OCI-LY7 (cell line): Measurements from ENCODE around the gene RFT1. TPM values are rescaled to one million over a fixed set of nuclear protein-coding genes. Genes with fewer than 3 reads are reported as not detected.

ENCODE experiments used
- BruUV-seq: library from RNA; stranded (reverse); fragments of 400-500 nt; replicated peaks from 2 replicates; lab custom pipeline; 2021; lab: Mats Ljungman, UMichigan
- CTCF ChIA-PET: fragments of 300-600 bp; sonication (Branson Sonifier 250); formaldehyde crosslinking; loops from one replicate; lab custom pipeline; 2022; ENCODE audit warnings: antibody characterized with exemption; ENCODE audit not compliant: unreplicated experiment; lab: Charles Lee
- POLR2A ChIA-PET: fragments of 300-600 bp; sonication (Branson Sonifier 250); formaldehyde crosslinking; loops from one replicate; lab custom pipeline; 2022; ENCODE audit warnings: antibody characterized with exemption; lab: Charles Lee
- DNase-seq: peaks from one replicate; pipeline ENCODE4 v3.0.0-alpha.2; 2015; ENCODE audit warnings: low spot score
- H2AFZ ChIP-seq: fragments of 200-600 bp; sonication (generic), shearing (Covaris generic); 2 replicates; pipeline ENCODE4 v1.6.1; 2014; ENCODE audit warnings: mild to moderate bottlenecking, antibody characterized with exemption, low read length, moderate library complexity
- H3K27ac ChIP-seq: fragments of 200-600 bp; sonication (generic); 2 replicates; pipeline ENCODE4 v1.5.1; 2014; ENCODE audit warnings: mixed run types, low read depth, mild to moderate bottlenecking, moderate library complexity, low read length, inconsistent platforms; ENCODE audit not compliant: poor library complexity, severe bottlenecking
- H3K36me3 ChIP-seq: fragments of 200-600 bp; sonication (generic); 2 replicates; pipeline ENCODE4 v1.6.1; 2014; ENCODE audit warnings: mild to moderate bottlenecking, antibody characterized with exemption, low read length, moderate library complexity, mixed read lengths; ENCODE audit not compliant: insufficient read depth
- H3K4me1 ChIP-seq: fragments of 200-600 bp; sonication (generic); 2 replicates; pipeline ENCODE4 v1.5.1; 2014; ENCODE audit warnings: mild to moderate bottlenecking, low read length; ENCODE audit not compliant: insufficient read depth, poor library complexity, severe bottlenecking
- H3K4me2 ChIP-seq: fragments of 200-600 bp; sonication (generic); 2 replicates; pipeline ENCODE4 v1.6.1; 2014; ENCODE audit warnings: mild to moderate bottlenecking, low read length
- H3K4me3 ChIP-seq: fragments of 200-600 bp; sonication (generic); 2 replicates; pipeline ENCODE4 v1.5.1; 2014; ENCODE audit warnings: mild to moderate bottlenecking, low read depth, low read length; ENCODE audit not compliant: poor library complexity, severe bottlenecking
- H3K79me2 ChIP-seq: fragments of 200-600 bp; sonication (generic); 2 replicates; pipeline ENCODE4 v1.6.1; 2016; ENCODE audit warnings: low read depth, mild to moderate bottlenecking, low read length, moderate library complexity, mixed read lengths; ENCODE audit not compliant: insufficient read depth
- H3K9me2 ChIP-seq: fragments of 200-600 bp; sonication (generic); 2 replicates; pipeline ENCODE4 v1.6.1; 2016; ENCODE audit warnings: mild to moderate bottlenecking, low read length, mixed read lengths; ENCODE audit not compliant: insufficient read depth
- H3K9me3 ChIP-seq: fragments of 200-600 bp; sonication (generic); 2 replicates; pipeline ENCODE4 v1.6.1; 2014; ENCODE audit warnings: mild to moderate bottlenecking, mixed run types, low read length, mixed read lengths
- H4K20me1 ChIP-seq: fragments of 200-600 bp; sonication (generic); 2 replicates; pipeline ENCODE4 v1.6.1; 2014; ENCODE audit warnings: mild to moderate bottlenecking, antibody characterized with exemption, low read length, moderate library complexity, mixed read lengths; ENCODE audit not compliant: insufficient read depth
- EZH2phosphoT487 ChIP-seq: fragments of 200-600 bp; sonication (generic); IDR thresholded peaks from 2 replicates; pipeline ENCODE4 v1.6.1; 2018; ENCODE audit warnings: low read depth, borderline replicate concordance, mild to moderate bottlenecking, mixed run types, antibody characterized with exemption, low read length, moderate library complexity, mixed read lengths
- intact Hi-C: fragments of 100-400 bp; cut with micrococcal nuclease; formaldehyde crosslinking; loops from one replicate; pipeline ENCODE4 v1.10.0; 2022; ENCODE audit not compliant: unreplicated experiment
- total RNA-seq, 2 experiments: library from RNA; depleted of rRNA in 1 of 2; stranded (reverse); fragments of >200 nt in 1 of 2; shearing (Covaris generic) in 1 of 2; gene quantifications; 2 replicates each; pipeline ENCODE4 v1.2.3, GENCODE V29; 2014 to 2022
- TF ChIP-seq, protein P1 (sequence below): fragments of 200-600 bp; sonication (generic); conservative IDR thresholded peaks from 2 replicates; pipeline ENCODE4 v1.5.1; 2014; ENCODE audit warnings: mild to moderate bottlenecking, antibody characterized with exemption, low read length, moderate library complexity, mixed read lengths

The RFT1 gene
- total RNA-seq, 2 experiments from 2014 or later = 9.9 to 34.7 TPM

GRCh38 chr3:53122933-53123305 is 7.3 kb downstream of the RFT1 start:
- intact Hi-C loops = no loop called here
- H3K36me3 ChIP-seq = peaks cover 82% of the 10 kb centered on the region

GRCh38 chr3:53122255-53122932 is 7.8 kb downstream of the RFT1 start:
- intact Hi-C loops = no loop called here
- no peaks in the 10 kb centered on the region for H3K9me2 ChIP-seq
- ChIA-PET POLR2A (interaction anchor here (0.5 kb wide), 1 partner anchor 142 kb away, joined by 4 read pairs; no protein-coding TSS in a partner anchor), CTCF (no interaction called here)
- DNase-seq = no peak
- H3K9me3 ChIP-seq = no peaks in the 10 kb centered on the region
- TF ChIP-seq, protein P1, sequence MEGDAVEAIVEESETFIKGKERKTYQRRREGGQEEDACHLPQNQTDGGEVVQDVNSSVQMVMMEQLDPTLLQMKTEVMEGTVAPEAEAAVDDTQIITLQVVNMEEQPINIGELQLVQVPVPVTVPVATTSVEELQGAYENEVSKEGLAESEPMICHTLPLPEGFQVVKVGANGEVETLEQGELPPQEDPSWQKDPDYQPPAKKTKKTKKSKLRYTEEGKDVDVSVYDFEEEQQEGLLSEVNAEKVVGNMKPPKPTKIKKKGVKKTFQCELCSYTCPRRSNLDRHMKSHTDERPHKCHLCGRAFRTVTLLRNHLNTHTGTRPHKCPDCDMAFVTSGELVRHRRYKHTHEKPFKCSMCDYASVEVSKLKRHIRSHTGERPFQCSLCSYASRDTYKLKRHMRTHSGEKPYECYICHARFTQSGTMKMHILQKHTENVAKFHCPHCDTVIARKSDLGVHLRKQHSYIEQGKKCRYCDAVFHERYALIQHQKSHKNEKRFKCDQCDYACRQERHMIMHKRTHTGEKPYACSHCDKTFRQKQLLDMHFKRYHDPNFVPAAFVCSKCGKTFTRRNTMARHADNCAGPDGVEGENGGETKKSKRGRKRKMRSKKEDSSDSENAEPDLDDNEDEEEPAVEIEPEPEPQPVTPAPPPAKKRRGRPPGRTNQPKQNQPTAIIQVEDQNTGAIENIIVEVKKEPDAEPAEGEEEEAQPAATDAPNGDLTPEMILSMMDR = no peak
- TF ChIP-seq EZH2phosphoT487 = no peak
- H3K36me3 ChIP-seq = peaks cover 87% of the 10 kb centered on the region
- H4K20me1 ChIP-seq = no peaks in the 10 kb centered on the region
- H3K4me2 ChIP-seq = no peak overlapping the region
- H3K4me3 ChIP-seq = no peak overlapping the region
- BruUV-seq = no TSS peak
- no peaks in the 10 kb centered on the region for H3K79me2 ChIP-seq
- no peaks in the 10 kb centered on the region for H3K4me1 ChIP-seq
- H2AFZ ChIP-seq = no peak overlapping the region
- no peak overlapping the region for H3K27ac ChIP-seq

More at GRCh38 chr3:53122933-53123305, 7.3 kb downstream of the RFT1 start:
- no peak for DNase-seq
- POLR2A ChIA-PET = interaction anchor here (0.5 kb wide), 1 partner anchor 142 kb away, joined by 4 read pairs; no protein-coding TSS in a partner anchor
- H3K9me3 ChIP-seq = no peaks in the 10 kb centered on the region
- TF ChIP-seq, protein P1 = no peak
- no peak for TF ChIP-seq EZH2phosphoT487
- no peaks in the 10 kb centered on the region for H3K79me2 ChIP-seq
- no peak overlapping the region for H3K4me2 ChIP-seq
- H3K9me2 ChIP-seq = no peaks in the 10 kb centered on the region
- no peak overlapping the region for H3K27ac ChIP-seq
- H3K4me1 ChIP-seq = no peaks in the 10 kb centered on the region
- H3K4me3 ChIP-seq = no peak overlapping the region
- CTCF ChIA-PET = no interaction called here
- H4K20me1 ChIP-seq = no peaks in the 10 kb centered on the region
- no TSS peak for BruUV-seq
- H2AFZ ChIP-seq = no peak overlapping the region

DNA sequence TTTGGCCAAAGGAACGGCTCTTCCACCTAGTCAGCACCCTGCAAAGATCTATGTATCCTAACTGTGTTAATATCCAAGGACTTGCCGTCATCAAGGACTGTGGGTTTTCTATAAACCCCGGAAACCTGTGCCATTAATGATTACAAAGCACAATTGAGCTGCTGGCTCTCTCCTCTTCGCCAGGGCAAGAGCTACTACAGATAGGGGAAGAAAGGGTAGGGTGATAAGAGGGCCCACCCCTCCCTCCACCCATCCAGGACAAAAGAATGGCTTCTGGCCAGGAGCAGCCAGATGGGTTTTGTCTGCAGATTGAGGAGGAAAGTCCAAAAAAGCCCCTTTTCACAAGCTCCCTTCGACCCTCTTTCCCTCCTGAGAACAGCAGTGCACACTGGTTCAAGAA is 9.9 kb downstream of the RFT1 start:
- Histone ChIP-seq H2AFZ (no peak overlapping the region), H3K36me3 (peaks cover 92% of the 10 kb centered on the region), H3K4me3 (no peak overlapping the region), H3K4me1 (no peaks in the 10 kb centered on the region), H3K4me2 (no peak overlapping the region), H3K27ac (no peak overlapping the region), H3K9me3 (no peaks in the 10 kb centered on the region), H3K79me2 (no peaks in the 10 kb centered on the region), H3K9me2 (no peaks in the 10 kb centered on the region), H4K20me1 (no peaks in the 10 kb centered on the region)
- TF ChIP-seq, protein P1 = no peak
- TF ChIP-seq EZH2phosphoT487 = no peak
- ChIA-PET CTCF (no interaction called here), POLR2A (interaction anchor here (0.7 to 2.0 kb wide), 2 partner anchors 9 to 10 kb away, joined by 3 to 4 read pairs; no protein-coding TSS in a partner anchor)
- no peak for DNase-seq
- intact Hi-C loops = no loop called here
- no TSS peak for BruUV-seq
